Sigmoid colon (tissue), 7 donors: Measurements from ENCODE around the gene DHCR7. TPM values are rescaled to one million over a fixed set of nuclear protein-coding genes. Genes with fewer than 3 reads are reported as not detected.

Source experiments
- DNase-seq: peaks from one replicate; pipeline ENCODE4 v3.0.0-alpha.2; 2019
- H3K27ac ChIP-seq, 4 donors: fragments of 200-600 bp; sonication (generic); one replicate each; pipeline ENCODE4 v1.5.1; 2016 to 2019; ENCODE audit warnings: mild to moderate bottlenecking in 1 of 4
- H3K27me3 ChIP-seq, 3 donors: fragments of 200-600 bp; sonication (generic); one replicate each; pipeline ENCODE4 v1.5.1; 2019; ENCODE audit warnings: mild to moderate bottlenecking in 1 of 3
- H3K36me3 ChIP-seq, 4 donors: fragments of 200-600 bp; sonication (generic); one replicate each; pipeline ENCODE4 v1.5.1; 2016 to 2019
- H3K4me1 ChIP-seq, 4 donors: fragments of 200-600 bp; sonication (generic); one replicate each; pipeline ENCODE4 v1.5.1; 2017 to 2019
- H3K4me3 ChIP-seq, 4 donors: fragments of 200-600 bp; sonication (generic); one replicate each; pipeline ENCODE4 v1.5.1; 2017 to 2019; ENCODE audit warnings: mild to moderate bottlenecking in 2 of 4, moderate library complexity in 1 of 4
- H3K9me3 ChIP-seq, 4 donors: fragments of 200-600 bp in 3 of 4; sonication (generic) in 3 of 4; one replicate each; pipeline versions ENCODE4 v1.5.1 to v1.6.1; 2013 to 2019
- EP300 ChIP-seq, 4 donors: sonication (generic); formaldehyde crosslinking; IDR thresholded peaks; one replicate each; pipeline ENCODE4 v1.6.1; 2017; ENCODE audit warnings: antibody characterized with exemption in 4 of 4
- POLR2A ChIP-seq, 2 donors: fragments of 450-650 bp; IDR thresholded peaks; one replicate each; pipeline ENCODE4 v1.6.1; 2016; ENCODE audit warnings: antibody characterized with exemption in 2 of 2, mild to moderate bottlenecking in 2 of 2, moderate library complexity in 2 of 2
- POLR2AphosphoS5 ChIP-seq, 4 donors: sonication (generic); formaldehyde crosslinking; IDR thresholded peaks; one replicate each; pipeline ENCODE4 v1.6.1; 2017; ENCODE audit warnings: antibody characterized with exemption in 4 of 4
- WGBS, 2 donors: extraction: QIAGEN DNeasy Blood & Tissue Kit; methylation state at CpG; one replicate each; pipeline ENCODE4 v1.1.7; 2013; 5-methylcytosine and 5-hydroxymethylcytosine counted together
- intact Hi-C: fragments of 100-400 bp; cut with DNase I; formaldehyde crosslinking; loops from one replicate; pipeline ENCODE4 v1.15.1; 2023
- polyA plus RNA-seq, 3 donors: library from polyadenylated mRNA; stranded (reverse); fragments of 200-250 nt; gene quantifications; one replicate each; pipeline ENCODE4 v1.2.3, GENCODE V29; 2013
- total RNA-seq, 4 donors: library from RNA; depleted of rRNA; stranded (reverse); fragments of >200 nt; gene quantifications; one replicate each; pipeline ENCODE4 v1.1.0, GENCODE V29; 2016
- TF ChIP-seq, protein P1 (sequence below), 4 experiments: fragments of 450-650 bp in 3 of 4; fragments of 200-600 bp in 1 of 4; IDR thresholded peaks; one replicate each; pipeline ENCODE4 v1.5.1; 2016 to 2019; ENCODE audit warnings: antibody characterized with exemption in 4 of 4, mild to moderate bottlenecking in 3 of 4, moderate library complexity in 2 of 4
- donor health status: healthy with polysubstance abuse.
- donor health status: Bipolar disorder and iron deficiency.
- donor health status: healthy.

Gene DHCR7
- total and polyA plus RNA-seq, 7 donors = 2.4 to 54.2 (median 6.0) TPM

GRCh38 chr11:71461696-71462095 lies 13.5 kb upstream of the DHCR7 start:
- Histone ChIP-seq H3K4me3 (no peak overlapping the region), H3K27ac (no peak overlapping the region), H3K36me3 (peaks cover 9 to 80% (median 38%) of the 10 kb centered on the region in 4 donors), H3K27me3 (no peaks in the 10 kb centered on the region), H3K9me3 (no peaks in the 10 kb centered on the region), H3K4me1 (no peaks in the 10 kb centered on the region)
- WGBS, 2 donors = 91 to 93% methylated on average over 9 of the region's 9 CpGs
- intact Hi-C loops = no loop called here
- TF ChIP-seq POLR2A (IDR thresholded peaks at IDR 0.05) (no peak), EP300 (IDR thresholded peaks at IDR 0.05) (no peak), POLR2AphosphoS5 (IDR thresholded peaks at IDR 0.05) (no peak)
- TF ChIP-seq, protein P1, sequence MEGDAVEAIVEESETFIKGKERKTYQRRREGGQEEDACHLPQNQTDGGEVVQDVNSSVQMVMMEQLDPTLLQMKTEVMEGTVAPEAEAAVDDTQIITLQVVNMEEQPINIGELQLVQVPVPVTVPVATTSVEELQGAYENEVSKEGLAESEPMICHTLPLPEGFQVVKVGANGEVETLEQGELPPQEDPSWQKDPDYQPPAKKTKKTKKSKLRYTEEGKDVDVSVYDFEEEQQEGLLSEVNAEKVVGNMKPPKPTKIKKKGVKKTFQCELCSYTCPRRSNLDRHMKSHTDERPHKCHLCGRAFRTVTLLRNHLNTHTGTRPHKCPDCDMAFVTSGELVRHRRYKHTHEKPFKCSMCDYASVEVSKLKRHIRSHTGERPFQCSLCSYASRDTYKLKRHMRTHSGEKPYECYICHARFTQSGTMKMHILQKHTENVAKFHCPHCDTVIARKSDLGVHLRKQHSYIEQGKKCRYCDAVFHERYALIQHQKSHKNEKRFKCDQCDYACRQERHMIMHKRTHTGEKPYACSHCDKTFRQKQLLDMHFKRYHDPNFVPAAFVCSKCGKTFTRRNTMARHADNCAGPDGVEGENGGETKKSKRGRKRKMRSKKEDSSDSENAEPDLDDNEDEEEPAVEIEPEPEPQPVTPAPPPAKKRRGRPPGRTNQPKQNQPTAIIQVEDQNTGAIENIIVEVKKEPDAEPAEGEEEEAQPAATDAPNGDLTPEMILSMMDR (IDR thresholded peaks at IDR 0.05) = no peak
- no peak for DNase-seq

- Histone ChIP-seq H3K9me3 (no peaks in the 10 kb centered on the region), H3K27ac (no peak overlapping the region), H3K4me3 (no peak overlapping the region), H3K36me3 (peaks cover 9 to 91% (median 41%) of the 10 kb centered on the region in 4 donors), H3K27me3 (no peaks in the 10 kb centered on the region), H3K4me1 (no peaks in the 10 kb centered on the region)
- DNase-seq = no peak
- TF ChIP-seq, protein P1 (IDR thresholded peaks at IDR 0.05) = no peak
- TF ChIP-seq POLR2AphosphoS5 (IDR thresholded peaks at IDR 0.05) = no peak
- 82 to 87% methylated on average over 11 of the region's 11 CpGs for WGBS, 2 donors
- intact Hi-C loops = no loop called here
Measured at GRCh38 chr11:71459767-71460320, 11.7 kb upstream of the DHCR7 start.

DNA sequence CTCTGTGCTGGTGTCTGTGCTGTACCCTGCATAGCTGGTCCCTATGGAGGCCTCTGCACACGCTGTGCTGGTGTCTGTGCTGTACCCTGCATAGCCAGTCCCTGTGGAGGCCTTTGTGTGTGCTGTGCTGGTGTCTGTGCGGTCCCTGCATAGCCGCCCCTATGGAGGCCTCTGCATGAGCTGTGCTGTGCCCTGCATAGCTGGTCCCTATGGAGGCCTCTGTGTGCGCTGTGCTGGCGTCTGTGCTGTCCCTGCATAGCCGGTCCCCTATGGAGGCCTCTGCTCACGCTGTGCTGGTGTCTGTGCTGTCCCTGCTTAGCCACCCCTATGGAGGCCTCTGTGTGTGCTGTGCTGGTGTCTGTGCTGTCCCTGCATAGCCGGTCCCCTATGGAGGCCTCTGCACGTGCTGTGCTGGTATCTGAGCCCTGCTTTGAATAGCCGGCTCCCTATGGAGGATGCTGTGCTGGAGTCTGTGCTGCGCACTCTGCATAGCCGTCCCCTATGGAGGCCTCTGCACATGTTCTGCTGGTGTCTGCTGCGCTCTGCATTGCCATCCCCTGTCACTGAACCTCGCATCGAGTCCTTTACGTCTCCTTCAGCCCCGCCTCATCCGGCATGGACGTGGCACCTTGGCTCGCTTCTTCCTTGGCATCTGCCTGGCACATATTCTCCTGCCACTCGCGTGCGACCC lies 11.0 kb upstream of the DHCR7 start:
- Histone ChIP-seq H3K4me1 (peaks cover 0 to 6% (median 3%) of the 10 kb centered on the region in 4 donors), H3K27ac (no peak overlapping the region), H3K36me3 (peaks cover 9 to 89% (median 40%) of the 10 kb centered on the region in 4 donors), H3K9me3 (no peaks in the 10 kb centered on the region), H3K27me3 (no peaks in the 10 kb centered on the region), H3K4me3 (no peak overlapping the region)
- 94% methylated on average over 23 of the region's 23 CpGs for WGBS, 2 donors
- no peak for DNase-seq
- intact Hi-C loops = no loop called here
- TF ChIP-seq POLR2AphosphoS5 (IDR thresholded peaks at IDR 0.05) (no peak), POLR2A (IDR thresholded peaks at IDR 0.05) (no peak), EP300 (IDR thresholded peaks at IDR 0.05) (no peak)
- TF ChIP-seq, protein P1 (IDR thresholded peaks at IDR 0.05) = no peak

GRCh38 chr11:71458146-71459070 lies 10.2 kb upstream of the DHCR7 start:
- no peak for DNase-seq
- Histone ChIP-seq H3K4me1 (peaks cover 0 to 14% (median 11%) of the 10 kb centered on the region in 4 donors), H3K27me3 (no peaks in the 10 kb centered on the region), H3K4me3 (no peak overlapping the region), H3K9me3 (no peaks in the 10 kb centered on the region), H3K27ac (no peak overlapping the region), H3K36me3 (peaks cover 9 to 81% (median 36%) of the 10 kb centered on the region in 4 donors)
- 96% methylated on average over 26 of the region's 26 CpGs for WGBS, 2 donors
- TF ChIP-seq, protein P1 (IDR thresholded peaks at IDR 0.05) = no peak
- TF ChIP-seq EP300 (IDR thresholded peaks at IDR 0.05) (no peak), POLR2A (IDR thresholded peaks at IDR 0.05) (no peak), POLR2AphosphoS5 (IDR thresholded peaks at IDR 0.05) (no peak)
- intact Hi-C loops = no loop called here
